GM10248 (cell line): ENCODE measurements around the gene SUB1.
"Not testable (repeated sequence)": the region's sequence is repeated elsewhere in the genome, so short reads cannot be mapped to it uniquely, and the experiment has no call there.

Experiments used
- CTCF ChIA-PET: fragments of 300-600 bp; sonication (Branson Sonifier 250); formaldehyde crosslinking; extraction: SDS; loops from one replicate; lab custom pipeline; 2021; ENCODE audit warnings: antibody characterized with exemption; lab: Yijun Ruan, JAX
- POLR2A ChIA-PET: fragments of 350-650 bp; sonication (Branson Sonifier 250); formaldehyde crosslinking; extraction: SDS; loops from one replicate; lab custom pipeline; 2020; ENCODE audit warnings: antibody characterized with exemption; lab: Yijun Ruan, JAX
- DNase-seq: peaks from one replicate; pipeline ENCODE4 v3.0.0; 2012; ENCODE audit errors: extremely low spot score
- CTCF ChIP-seq: IDR thresholded peaks from 2 replicates; pipeline ENCODE4 v1.5.1; 2012; ENCODE audit warnings: mild to moderate bottlenecking, low read depth; ENCODE audit errors: extremely low read depth, missing control alignments, control extremely low read depth

SUB1 gene

GRCh38 chr5:32552936-32553335 is 32.4 kb upstream of the SUB1 start:
- DNase-seq = no peak
- CTCF ChIA-PET = interaction anchor here (0.7 to 1.5 kb wide), 3 partner anchors 9 to 37 kb away, joined by 3 to 10 read pairs (median 3); no protein-coding TSS in a partner anchor
- POLR2A ChIA-PET = no interaction called here
- no peak for TF ChIP-seq CTCF

- DNase-seq, POLR2A ChIA-PET, CTCF ChIA-PET: not testable (repeated sequence)
Measured at GRCh38 chr5:32554181-32554780, 31.1 kb upstream of the SUB1 start.

- POLR2A ChIA-PET, DNase-seq: not testable (repeated sequence)
- CTCF ChIA-PET = interaction anchor here (2.1 kb wide), 2 partner anchors 9 to 33 kb away, joined by 4 to 6 read pairs; no protein-coding TSS in a partner anchor
Measured at GRCh38 chr5:32556543-32556942, 28.8 kb upstream of the SUB1 start.

- ChIA-PET POLR2A (no interaction called here), CTCF (interaction anchor here (1.0 kb wide), 1 partner anchor 14 kb away, joined by 3 read pairs; no protein-coding TSS in a partner anchor)
- TF ChIP-seq CTCF = no peak
- DNase-seq = no peak
Measured at GRCh38 chr5:32559411-32559810, 25.9 kb upstream of the SUB1 start.

- no peak for TF ChIP-seq CTCF
- no peak for DNase-seq
- ChIA-PET POLR2A (no interaction called here), CTCF (no interaction called here)
Measured at GRCh38 chr5:32559921-32560320, 25.4 kb upstream of the SUB1 start.

- DNase-seq = no peak
- POLR2A ChIA-PET = no interaction called here
- CTCF ChIA-PET = interaction anchor here (1.0 kb wide), 1 partner anchor 52 kb away, joined by 3 read pairs; no protein-coding TSS in a partner anchor
- TF ChIP-seq CTCF = no peak
Measured at GRCh38 chr5:32562056-32562455, 23.3 kb upstream of the SUB1 start.

- DNase-seq = no peak
- POLR2A ChIA-PET = no interaction called here
- CTCF ChIA-PET = interaction anchor here (1.0 kb wide), 1 partner anchor 52 kb away, joined by 3 read pairs; no protein-coding TSS in a partner anchor
- no peak for TF ChIP-seq CTCF
Measured at GRCh38 chr5:32562843-32563242, 22.5 kb upstream of the SUB1 start.

GRCh38 chr5:32563614-32564013 is 21.7 kb upstream of the SUB1 start:
- no peak for DNase-seq
- CTCF ChIA-PET = no interaction called here
- TF ChIP-seq CTCF = no peak
- POLR2A ChIA-PET = no interaction called here
